DMS 273 treated with DMSO at 0.1 percent for 48 hours (cell line): ENCODE results near the gene TSSC4.

Source experiments
- DNase-seq: peaks from one replicate; lab custom pipeline; 2025; lab: John Stamatoyannopoulos, UW

Gene TSSC4

DNA sequence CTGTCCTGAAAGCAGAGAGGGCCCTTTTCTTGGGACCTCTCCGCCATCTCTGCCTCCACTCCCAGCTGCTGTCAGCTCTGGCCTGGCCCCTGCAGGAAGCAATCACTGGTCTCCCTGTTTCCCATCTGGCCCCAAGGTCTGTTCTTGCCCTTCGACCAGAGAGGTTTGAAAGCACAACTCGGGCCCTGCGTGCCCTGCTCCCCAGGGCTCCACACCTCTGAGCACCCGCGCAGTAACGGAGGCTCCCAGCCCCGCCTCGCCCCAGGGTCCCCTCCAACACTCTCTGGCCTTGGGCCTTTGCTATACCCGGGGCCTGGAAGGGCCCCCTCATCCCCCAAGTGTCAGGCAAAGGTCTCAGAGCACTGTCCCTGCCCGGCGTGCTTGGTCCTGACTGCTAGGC, 31.2 kb upstream of the TSSC4 start:
- no peak for DNase-seq

DNA sequence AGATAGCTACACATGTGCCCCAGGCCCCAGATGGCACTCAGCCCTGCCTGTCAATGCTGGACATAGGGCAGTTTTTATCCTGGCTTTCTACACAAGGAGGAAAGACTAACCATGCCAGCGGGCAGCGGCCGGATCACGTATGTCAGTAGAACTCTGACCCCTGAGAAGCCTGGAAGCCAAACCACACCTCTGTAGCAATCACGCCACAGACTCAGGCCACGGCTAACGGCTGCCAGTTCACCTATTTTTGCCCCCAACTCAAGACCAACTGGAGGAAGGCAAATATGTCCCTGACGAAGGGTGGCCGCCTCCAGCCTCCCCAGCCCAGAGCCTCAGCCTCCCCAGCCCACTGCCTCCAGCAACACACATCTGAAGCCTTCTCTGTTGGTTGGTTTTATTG, 30.7 kb upstream of the TSSC4 start:
- DNase-seq = no peak

DNA sequence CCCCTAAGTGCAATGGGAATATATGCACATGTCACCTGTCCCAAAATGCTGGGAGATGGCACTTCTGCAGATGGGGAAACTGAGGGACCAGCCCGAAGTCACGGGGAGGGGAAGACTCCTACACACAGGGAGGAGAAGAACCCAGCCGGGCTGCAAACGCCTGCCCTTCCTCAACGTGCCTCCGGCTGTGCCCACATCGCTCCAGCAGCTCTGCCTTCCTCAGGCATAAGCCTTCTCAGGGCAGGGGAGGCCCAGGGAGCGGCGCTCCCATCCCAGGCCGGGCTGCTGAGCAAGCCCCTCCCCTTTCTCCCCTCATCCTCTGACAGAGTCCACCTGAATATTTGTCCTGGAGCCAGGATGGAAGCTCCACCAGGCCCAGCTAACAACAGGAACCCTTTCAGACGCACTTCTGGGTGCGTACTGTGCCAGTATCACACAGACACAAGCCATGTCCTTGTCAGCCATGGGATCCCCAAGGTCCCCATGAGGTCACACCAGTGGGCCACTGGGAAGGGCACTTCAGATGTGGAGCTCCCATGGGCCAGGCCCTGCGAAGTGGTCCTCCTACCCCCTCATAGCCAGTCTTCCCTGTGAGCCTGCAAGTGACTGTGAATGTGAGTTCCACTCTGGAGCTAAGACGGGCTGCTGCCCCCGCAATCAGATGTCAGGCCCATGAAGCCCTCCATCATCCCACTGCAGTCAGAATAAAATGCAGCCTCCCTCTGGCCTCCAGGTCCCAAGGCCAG, 25.9 kb upstream of the TSSC4 start:
- no peak for DNase-seq

DNA sequence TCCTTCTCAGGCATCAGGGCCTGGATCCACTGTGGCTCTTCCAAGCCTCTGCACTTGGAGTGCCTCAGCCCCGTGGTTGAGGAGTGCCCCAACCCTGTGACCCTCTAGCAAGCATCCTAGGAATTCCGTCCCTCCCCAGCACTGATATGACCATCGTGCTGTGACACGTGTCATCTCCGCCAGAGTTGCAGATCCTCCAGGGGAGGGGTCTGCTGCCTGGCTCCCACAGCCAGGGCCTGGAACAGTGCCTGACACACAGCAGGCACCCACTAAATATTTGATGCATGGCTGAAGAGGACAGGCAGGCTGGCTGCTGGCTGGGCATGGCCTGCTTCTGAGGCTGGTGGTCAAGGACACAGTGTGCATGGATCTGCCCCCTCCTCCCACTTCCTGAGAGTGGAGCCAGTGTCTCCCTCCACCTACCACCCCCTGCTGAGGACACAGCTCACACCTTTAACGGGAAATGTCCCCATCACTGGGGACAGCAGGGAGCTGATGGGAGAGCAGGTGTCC, 25.2 kb upstream of the TSSC4 start:
- DNase-seq = no peak

DNA sequence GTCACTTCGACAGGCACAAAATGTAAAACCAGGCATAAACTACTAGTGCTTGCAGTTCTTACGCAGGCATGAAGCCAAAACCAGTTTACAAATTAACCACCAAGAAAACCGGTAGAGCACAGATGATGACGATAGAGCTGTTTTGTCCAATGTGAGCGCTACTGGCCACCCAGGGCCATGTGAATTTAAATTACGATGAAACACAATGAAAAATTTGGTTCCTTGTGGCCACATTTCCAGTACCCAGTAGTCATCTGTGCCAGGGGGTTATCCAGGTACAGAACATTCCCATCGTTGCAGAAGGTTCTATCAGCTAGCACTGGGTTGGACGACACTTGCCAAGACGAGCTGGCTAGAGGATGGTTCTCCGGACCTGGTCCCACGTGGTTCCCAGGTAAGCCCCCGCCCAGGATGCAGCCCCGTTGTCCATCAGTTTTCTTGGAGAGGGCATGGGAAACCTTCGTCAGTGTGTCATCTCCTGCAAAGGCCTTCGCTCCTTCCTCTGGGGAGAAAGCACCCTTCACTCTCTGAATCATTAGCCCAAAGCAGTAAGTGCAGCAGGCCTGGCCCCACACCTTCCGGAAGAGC, 24.5 kb upstream of the TSSC4 start:
- no peak for DNase-seq

DNA sequence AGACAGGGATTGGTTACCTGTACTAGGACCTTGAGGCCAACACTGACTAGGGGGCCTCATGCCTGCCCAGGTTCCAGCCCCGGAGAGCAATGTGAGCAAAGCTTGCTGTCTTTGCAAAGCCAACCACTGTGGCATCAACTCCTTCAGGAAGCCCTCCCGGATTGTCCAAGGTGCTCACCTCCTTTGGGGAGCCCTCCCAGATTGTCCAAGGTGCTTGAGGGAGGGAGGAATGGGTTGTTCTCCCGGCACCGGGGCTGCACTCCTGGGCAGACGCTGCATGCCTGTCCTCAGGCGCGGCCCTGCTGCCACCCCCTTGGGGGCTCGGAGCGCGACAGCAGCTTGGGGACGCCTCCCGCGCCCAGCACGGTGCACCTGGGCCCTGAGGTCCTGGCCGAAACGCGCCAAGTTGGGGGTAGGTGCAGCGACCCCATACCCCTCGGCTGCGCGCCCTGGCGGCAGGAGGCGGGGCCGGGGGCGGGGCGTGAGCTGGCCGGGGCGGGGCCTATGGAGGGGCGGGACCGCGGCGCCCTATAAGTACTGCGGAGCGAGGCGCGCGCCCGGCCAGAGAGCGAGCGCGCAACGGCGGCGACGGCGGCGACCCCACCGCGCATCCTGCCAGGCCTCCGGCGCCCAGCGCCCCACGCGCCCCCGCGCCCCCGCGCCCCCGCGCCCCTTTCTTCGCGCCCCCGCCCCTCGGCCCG, 23.6 kb upstream of the TSSC4 start, which contains the start of gene CD81:
TSS of gene CD81 (plus strand) at position 560 of the 701 bp plus-strand sequence. CDS start 240 bp downstream, outside the sequence.
- DNase-seq = no peak

DNA sequence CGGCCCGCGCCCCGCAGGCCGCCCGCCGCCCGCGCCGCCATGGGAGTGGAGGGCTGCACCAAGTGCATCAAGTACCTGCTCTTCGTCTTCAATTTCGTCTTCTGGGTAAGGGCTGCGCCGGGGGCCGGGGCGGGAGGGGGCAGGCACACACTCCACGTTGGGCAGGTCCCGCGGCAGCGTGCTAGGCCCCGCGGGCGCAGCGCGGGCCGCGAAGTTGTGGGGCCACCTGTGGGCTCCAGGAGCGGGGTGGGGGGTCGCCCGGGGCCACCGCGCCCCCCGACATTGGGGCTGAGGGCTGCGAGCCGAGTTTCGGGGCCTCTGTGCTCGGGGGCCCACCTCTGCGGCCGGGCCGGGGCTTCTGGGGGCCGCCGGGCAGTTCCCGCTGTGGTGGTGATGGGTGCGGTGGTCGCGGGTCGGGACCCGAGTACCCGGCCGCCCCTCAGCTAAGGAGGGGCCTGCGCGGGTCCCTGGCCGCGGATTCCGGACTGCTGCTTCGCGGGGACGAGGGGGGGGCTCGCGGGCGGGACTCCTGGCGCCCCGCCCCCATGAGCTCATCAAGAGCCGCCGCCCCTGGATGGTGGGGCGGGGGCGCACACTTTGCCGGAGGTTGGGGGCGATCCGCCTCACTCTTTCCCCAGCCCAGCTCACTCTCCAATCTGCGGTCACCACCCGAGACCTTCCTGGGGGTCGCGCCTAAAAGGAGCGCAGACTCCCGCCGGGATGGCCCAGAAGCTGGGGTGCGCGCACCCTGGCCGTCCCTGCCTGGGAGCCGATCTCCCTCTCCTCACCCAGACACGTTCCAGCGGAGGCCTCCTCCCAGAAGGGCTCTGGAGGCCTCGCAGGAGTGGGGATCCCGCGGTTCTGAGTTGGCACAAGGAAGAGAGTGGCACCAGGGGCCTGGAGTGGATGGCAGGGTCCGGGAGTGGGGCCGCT, 22.8 kb upstream of the TSSC4 start:
- DNase-seq = no peak

DNA sequence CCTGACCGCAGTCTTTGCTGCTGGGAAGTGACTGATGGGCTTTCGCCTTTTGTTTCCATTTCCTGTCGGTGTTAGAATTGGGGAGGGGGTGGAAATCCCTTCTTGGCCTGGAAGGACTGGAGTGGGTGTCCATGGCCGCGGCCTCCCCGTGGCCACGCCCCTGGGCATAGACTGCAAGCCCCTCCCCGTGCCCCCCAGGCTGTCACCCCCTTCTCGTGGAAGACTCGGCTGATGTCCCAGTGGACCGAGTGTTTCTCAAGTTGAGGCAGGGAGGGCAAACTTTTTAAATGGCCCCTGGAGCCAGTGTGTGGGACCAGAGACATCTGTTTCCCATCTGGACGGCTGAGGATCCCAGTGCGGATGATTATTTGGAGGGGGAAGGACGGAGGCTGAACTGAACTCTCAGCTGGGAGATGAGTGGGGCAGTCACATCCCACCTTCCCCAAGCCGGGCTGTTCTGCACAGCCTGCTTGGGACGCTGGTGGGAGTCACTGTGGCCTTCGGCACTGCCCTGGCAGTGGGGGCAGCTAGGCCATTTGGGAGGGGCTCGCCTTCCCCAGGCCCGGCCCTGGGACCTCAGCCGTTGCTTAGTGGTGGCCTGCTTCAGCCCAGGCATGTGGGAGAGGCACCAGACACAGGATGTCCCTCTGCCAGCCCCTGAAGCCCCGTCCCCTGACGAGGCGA, 21.9 kb upstream of the TSSC4 start:
- DNase-seq = no peak

DNA sequence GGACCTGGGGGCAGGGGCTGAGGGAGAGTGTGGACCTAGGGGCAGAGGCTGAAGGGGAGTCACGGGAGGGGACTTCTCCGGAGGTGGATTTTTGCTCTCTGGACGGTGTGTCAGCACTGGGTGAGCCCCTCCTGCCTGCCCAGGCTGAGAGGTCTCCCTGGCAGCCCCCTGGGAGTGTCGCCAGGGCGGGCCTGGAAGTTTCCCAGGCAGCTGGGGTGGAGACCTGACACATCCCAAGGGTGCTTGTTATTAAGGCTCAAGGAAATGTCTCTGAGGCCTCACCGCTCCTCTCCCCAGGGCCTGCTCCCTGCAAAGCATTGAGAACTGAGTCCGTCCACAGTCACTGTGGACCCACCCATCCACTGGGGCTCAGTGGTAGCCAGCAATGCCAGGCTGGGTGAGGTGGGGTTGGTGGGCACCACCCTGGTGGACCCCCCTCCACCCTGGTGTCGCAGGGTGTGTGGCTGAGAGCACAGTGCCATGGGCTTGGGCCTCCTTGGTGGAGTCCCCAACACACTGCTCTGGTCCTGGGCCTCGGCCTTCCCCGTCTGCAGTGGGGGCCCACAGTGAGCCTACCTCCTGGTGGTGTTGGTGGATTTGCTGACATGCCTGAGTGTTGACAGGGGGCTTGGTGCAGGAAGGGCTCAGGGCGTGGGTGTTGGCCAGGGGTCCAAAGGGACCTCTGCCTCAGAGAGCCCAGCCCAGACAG, 20.9 kb upstream of the TSSC4 start:
- no peak for DNase-seq

DNA sequence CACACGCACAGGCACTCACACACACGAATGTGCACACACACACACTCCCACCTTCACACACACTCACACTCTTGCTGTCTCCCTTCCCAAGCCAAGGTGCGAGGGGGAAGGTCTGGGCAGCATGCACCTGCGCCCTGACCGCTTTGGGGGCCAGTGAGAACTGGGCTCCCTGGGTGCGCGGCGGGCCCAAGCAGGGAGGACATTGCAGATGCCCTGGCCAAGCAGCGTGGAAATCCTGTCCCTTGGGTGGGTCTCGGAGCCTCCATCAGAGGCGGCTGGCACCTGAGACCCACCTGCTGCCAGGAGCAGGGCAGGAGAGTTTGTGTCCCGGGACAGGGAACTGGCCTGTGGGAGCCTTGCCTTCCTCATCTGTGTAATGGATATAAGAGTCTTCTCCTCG, 20.2 kb upstream of the TSSC4 start:
- no peak for DNase-seq

DNA sequence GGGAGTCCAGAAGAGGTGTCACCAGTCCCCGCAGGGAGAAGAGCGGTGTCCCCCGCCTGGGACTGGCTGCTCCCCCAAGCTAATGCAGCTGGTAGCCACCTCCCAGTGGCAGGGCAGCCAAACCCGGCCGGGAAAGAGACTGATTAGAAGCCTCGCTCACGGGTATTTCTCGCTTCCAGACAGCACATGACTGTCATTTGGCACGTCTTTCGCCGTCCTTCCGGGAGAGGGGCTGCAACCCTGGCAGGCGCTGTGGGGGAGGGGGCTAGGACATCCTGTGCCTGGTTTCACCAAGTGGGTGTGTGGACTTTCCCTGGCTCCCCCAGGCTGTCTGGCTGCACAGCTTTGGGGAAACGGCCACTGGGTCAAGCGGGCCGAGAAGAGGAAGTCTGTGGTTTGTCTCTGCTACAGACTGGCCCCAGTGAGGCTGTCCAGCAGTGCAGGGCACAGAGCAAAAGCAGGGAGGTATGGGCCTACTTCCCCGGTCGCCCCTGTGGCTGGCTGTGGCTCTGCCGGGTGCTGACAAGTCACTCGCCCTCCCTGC, 19.7 kb upstream of the TSSC4 start:
- no peak for DNase-seq

DNA sequence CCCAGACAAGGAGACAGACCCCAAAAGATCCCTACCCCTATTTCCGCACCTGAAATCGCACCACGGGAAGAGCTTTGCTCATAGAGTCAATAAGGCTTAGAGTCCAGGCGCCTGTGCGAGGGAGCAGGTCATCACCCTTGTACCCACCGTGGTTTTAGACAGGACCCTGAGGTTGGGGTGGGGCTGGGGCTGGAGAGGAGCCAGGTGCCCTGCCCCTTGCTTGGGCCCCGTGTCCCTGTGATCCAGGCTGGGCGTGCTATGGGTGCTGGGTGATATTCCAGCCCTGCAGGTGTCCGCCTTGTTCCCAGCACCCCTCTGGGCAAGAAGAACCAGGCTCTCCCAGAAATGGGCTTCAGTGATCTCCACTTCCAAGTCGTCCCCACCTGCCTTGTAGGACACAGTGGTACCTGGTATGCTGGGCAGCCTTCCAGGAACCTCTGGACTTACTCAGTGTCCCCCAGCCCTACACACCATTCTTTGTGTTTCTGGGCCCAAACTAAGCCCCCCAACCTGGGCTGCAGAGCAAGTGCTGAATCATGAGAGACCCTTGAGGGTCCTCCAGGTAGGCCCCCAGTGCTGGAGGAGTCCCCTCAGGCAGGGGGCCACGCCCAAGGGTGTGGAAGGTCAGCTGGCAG, 18.9 kb upstream of the TSSC4 start:
- DNase-seq = no peak

DNA sequence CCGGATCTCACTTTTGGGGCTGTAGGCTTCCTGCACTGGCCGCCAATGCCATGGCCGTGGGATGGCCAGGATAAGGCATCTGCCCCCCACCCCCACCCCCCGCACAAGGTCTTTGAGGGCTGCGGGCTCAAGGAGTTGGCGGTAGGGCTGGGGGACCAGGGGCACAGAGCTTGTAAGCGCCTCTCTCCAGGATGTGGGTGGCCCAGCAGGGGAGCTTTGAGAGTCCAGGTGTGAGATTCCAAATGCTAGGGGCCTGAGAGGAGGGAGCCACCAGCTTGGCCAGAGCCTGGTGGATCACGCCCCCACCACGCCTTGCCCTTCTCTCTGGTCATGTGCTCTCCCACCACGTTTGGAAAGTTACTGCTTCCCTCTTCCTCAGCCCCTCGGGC, 18.4 kb upstream of the TSSC4 start:
- DNase-seq = no peak

DNA sequence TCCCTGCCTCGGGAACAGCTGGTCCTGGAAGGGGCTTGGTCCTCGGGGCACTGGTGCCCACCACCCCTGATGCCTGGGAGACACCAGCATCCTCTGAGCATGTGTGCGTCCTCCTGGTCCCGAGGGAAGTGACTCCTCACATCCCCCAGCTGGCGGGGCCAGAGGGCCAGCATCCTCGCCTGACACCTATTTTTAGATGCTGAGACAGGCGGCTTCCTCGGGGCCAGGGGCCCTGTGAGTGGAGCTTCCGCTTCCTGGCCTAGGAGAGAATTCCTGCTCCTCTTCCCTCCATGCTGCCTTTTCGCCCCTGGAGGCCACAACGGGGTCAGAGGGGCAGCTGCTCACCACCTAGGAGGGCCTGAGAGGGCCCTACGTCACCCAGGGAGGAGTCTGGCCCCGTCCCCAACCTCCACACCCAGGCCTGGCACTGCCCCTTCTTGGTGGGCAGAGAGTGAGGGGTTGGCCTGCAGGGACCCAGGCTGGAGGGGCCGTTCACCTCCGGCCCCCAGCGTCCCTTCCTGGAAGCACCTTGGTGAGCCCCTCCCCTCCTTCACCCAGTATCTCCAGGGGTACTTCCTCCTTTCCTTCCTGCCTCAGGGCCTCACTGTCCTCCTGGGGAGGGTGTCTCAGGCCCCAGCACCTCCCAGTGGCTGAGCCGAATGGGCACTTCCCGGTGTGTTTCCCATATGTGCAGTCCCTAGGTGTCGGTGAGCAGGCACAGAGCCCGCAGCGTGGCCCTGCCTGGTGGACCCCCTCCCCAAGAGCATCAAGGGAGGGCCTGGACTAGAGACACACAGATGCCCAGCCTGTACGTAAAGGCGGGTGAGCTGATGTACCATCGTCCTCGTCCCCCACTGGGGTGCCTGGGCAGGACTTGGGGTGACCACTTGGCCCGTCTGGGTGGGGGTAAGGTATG, 17.4 kb upstream of the TSSC4 start:
- DNase-seq = no peak

DNA sequence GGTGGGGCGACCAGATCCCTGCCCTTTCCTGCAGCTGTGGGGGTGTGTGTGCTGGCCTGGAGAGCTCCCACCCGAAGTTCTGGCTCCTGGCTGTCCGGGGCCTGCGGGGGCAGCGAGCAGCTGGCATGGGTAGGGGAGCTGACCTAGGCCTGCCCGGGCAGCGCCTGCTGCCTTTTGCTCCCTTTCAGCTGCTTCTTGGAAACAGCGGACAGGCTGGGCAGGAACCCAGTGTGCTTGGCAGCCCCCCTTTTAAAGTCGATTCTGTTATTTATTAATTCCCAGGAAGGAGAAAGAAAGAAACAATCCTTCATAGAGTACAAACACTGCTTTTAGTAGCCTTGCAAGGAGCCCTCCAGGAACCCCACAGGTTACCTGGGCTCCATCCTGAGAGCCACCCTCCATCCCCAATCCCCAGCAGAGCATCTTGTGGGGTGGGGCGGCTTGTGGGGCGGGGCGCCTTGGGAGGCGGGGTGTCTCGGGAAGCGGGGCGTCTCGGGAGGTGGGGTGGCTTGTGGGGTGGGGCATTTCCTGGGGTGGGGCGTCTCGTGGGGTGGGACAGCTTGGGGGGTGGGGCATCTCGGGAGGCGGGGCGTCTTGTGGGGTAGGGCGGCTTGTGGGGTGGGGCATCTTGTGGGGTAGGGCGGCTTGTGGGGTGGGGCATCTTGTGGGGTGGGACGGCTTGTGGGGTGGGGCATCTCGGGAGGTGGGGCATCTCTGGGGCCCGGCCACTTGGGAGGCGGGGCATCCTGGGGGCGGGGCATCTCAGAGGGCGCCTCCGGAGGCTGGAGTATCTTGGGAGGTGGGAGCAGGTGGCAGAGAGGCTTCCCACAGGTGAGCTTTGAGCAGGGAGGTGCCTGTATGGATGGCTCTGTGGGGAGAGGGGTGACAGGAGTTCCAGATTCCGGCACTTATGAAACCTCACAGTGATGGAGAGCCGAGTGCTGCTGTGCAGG, 16.4 kb upstream of the TSSC4 start:
- DNase-seq = no peak

DNA sequence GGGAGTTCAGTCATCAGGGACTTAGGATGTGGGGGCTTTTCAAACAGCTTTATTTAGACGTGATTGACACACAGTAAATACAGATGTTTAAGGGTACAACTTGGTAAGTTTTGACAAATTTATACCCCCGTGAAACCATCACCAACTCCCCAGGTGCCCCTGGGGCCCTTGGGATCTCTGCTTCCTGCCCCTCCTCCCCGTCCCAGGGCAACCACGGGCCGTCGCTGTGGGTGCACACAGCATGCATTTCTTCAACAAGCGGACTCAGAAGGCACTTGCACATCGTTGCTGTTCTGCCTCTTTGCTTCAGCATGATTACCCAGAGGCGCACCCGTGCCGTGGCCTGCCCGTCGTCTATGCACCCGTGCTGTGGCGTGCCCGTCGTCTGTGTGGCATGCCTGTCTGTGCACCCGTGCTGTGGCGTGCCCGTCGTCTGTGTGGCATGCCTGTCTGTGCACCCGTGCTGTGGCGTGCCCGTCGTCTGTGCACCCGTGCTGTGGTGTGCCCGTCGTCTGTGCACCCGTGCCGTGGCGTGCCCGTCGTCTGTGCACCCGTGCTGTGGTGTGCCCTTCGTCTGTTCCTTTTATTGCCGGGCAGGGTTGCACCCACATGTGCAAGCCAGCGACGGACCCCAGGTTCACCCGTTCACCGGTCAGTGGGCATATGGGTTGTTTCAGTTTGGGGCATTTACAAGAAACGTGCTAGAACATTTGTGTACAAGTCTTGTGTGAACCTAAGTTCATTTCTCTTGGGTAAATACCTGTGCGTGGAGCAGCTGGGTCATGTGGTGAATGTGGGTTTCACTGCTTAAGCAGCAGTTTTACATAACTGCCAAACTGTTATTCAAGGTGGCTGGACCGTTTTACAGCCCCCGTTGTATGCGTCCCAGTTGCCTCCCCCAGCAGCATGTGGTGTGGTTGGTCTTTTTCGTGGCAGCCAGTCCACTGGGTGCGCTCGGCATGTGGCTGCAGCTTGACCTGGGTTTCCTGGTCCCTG, 15.1 kb upstream of the TSSC4 start:
- no peak for DNase-seq
